Natural killer cell treated with Interleukin-12 subunit alpha and Interleukin-12 subunit beta and Interleukin-15 and Interleukin-18, amount 100 ng/mL, for 72 hours (primary cell): Measurements from ENCODE around the gene CRYBA2. TPM values are rescaled to one million over a fixed set of nuclear protein-coding genes. Genes with fewer than 3 reads are reported as not detected.

Source experiments
- ATAC-seq, 2 donors: fragments of 150-1000 bp; cut with Tn5 transposase in 1 of 2; sonication (Bioruptor Pico), chemical (Tn5 transposase) in 1 of 2; 2 replicates each; pipeline ENCODE4 v1.10.0; 2021
- DNase-seq: peaks from one replicate; pipeline ENCODE4 v3.0.0; 2022; ENCODE audit warnings: low spot score
- H3K27ac Mint-ChIP-seq, 2 donors: 1 replicate in 1 of 2; 2 replicates in 1 of 2; pipeline ENCODE4 v1.8.0; 2022; ENCODE audit warnings: mixed read lengths in 2 of 2, mild to moderate bottlenecking in 1 of 2, moderate library complexity in 1 of 2
- H3K27me3 Mint-ChIP-seq, 2 donors: 1 replicate in 1 of 2; 2 replicates in 1 of 2; pipeline ENCODE4 v1.8.0; 2022; ENCODE audit warnings: mixed read lengths in 2 of 2
- H3K36me3 Mint-ChIP-seq: one replicate; pipeline ENCODE4 v1.8.0; 2022; ENCODE audit warnings: mixed read lengths
- H3K4me1 Mint-ChIP-seq, 2 donors: 1 replicate in 1 of 2; 2 replicates in 1 of 2; pipeline ENCODE4 v1.8.0; 2022; ENCODE audit warnings: low read depth in 2 of 2, mixed read lengths in 2 of 2, mild to moderate bottlenecking in 1 of 2
- H3K4me3 Mint-ChIP-seq: one replicate; pipeline ENCODE4 v1.8.0; 2022; ENCODE audit warnings: mixed read lengths
- H3K9me3 Mint-ChIP-seq: 2 replicates; pipeline ENCODE4 v1.8.0; 2022; ENCODE audit warnings: mixed read lengths
- total RNA-seq, 2 donors: library from RNA; stranded (reverse); gene quantifications; one replicate each; pipeline ENCODE4 v1.2.3, GENCODE V29; 2022

Gene CRYBA2
- total RNA-seq, 2 donors from 2014 or later, result not detected

GRCh38 chr2:218999021-218999880 is 6.0 kb upstream of the CRYBA2 start:
- peaks cover 48 to 50% of the 10 kb centered on the region in 2 donors for H3K27me3 Mint-ChIP-seq
- H3K4me1 Mint-ChIP-seq, result peaks cover 3 to 10% of the 10 kb centered on the region in 2 donors
- no peak overlapping the region for H3K27ac Mint-ChIP-seq
- H3K36me3 Mint-ChIP-seq, result no peaks in the 10 kb centered on the region
- DNase-seq (no peak), ATAC-seq (no peak)
- no peaks in the 10 kb centered on the region for H3K9me3 Mint-ChIP-seq
- no peak overlapping the region for H3K4me3 Mint-ChIP-seq

GRCh38 chr2:218998414-218999002 is 5.3 kb upstream of the CRYBA2 start:
- DNase-seq, result no peak
- Mint-ChIP-seq H3K4me1 (peaks cover 3 to 10% of the 10 kb centered on the region in 2 donors), H3K9me3 (no peaks in the 10 kb centered on the region), H3K27ac (no peak overlapping the region), H3K27me3 (peaks cover 42 to 44% of the 10 kb centered on the region in 2 donors), H3K4me3 (no peak overlapping the region), H3K36me3 (no peaks in the 10 kb centered on the region)
- no peak for ATAC-seq

GRCh38 chr2:218997731-218998130 is 4.5 kb upstream of the CRYBA2 start:
- Mint-ChIP-seq H3K9me3 (no peaks in the 10 kb centered on the region), H3K4me3 (no peak overlapping the region), H3K27me3 (peaks cover 36 to 39% of the 10 kb centered on the region in 2 donors), H3K36me3 (no peaks in the 10 kb centered on the region), H3K4me1 (peaks cover 0 to 7% of the 10 kb centered on the region in 2 donors), H3K27ac (no peak overlapping the region)
- no peak for ATAC-seq
- no peak for DNase-seq

- H3K36me3 Mint-ChIP-seq, result no peaks in the 10 kb centered on the region
- H3K4me3 Mint-ChIP-seq, result no peak overlapping the region
- H3K4me1 Mint-ChIP-seq, result peaks cover 0 to 4% of the 10 kb centered on the region in 2 donors
- no peak overlapping the region for H3K27ac Mint-ChIP-seq
- DNase-seq, result no peak
- no peak for ATAC-seq
- H3K9me3 Mint-ChIP-seq, result no peaks in the 10 kb centered on the region
- H3K27me3 Mint-ChIP-seq, result peaks cover 36 to 40% of the 10 kb centered on the region in 2 donors
These were observed 3.7 kb upstream of the CRYBA2 start for GRCh38 chr2:218996937-218997336.

GRCh38 chr2:218995972-218996711 is 2.9 kb upstream of the CRYBA2 start:
- Mint-ChIP-seq H3K36me3 (no peaks in the 10 kb centered on the region), H3K4me3 (no peak overlapping the region), H3K4me1 (peaks cover 0 to 4% of the 10 kb centered on the region in 2 donors), H3K27ac (no peak overlapping the region), H3K9me3 (no peaks in the 10 kb centered on the region), H3K27me3 (peaks cover 44 to 46% of the 10 kb centered on the region in 2 donors)
- DNase-seq (peak; percentile 70), ATAC-seq (peak; percentile 71 to 80)

GRCh38 chr2:218995561-218995960 is 2.3 kb upstream of the CRYBA2 start:
- Mint-ChIP-seq H3K4me3 (no peak overlapping the region), H3K27me3 (peaks cover 47 to 50% of the 10 kb centered on the region in 2 donors), H3K4me1 (peaks cover 0 to 4% of the 10 kb centered on the region in 2 donors), H3K9me3 (no peaks in the 10 kb centered on the region), H3K27ac (no peak overlapping the region), H3K36me3 (no peaks in the 10 kb centered on the region)
- DNase-seq (no peak), ATAC-seq (no peak)

GRCh38 chr2:218992703-218993344 is 398 bp downstream of the CRYBA2 start:
- peaks cover 47 to 54% of the 10 kb centered on the region in 2 donors for H3K27me3 Mint-ChIP-seq
- no peak for DNase-seq
- H3K27ac Mint-ChIP-seq, result no peak overlapping the region
- H3K4me3 Mint-ChIP-seq, result no peak overlapping the region
- no peaks in the 10 kb centered on the region for H3K36me3 Mint-ChIP-seq
- H3K4me1 Mint-ChIP-seq, result peaks cover 0 to 4% of the 10 kb centered on the region in 2 donors
- no peaks in the 10 kb centered on the region for H3K9me3 Mint-ChIP-seq
- ATAC-seq, result no peak

- H3K4me3 Mint-ChIP-seq, result no peak overlapping the region
- H3K27ac Mint-ChIP-seq, result no peak overlapping the region
- no peaks in the 10 kb centered on the region for H3K9me3 Mint-ChIP-seq
- DNase-seq, result no peak
- peaks cover 0 to 4% of the 10 kb centered on the region in 2 donors for H3K4me1 Mint-ChIP-seq
- peaks cover 47 to 56% of the 10 kb centered on the region in 2 donors for H3K27me3 Mint-ChIP-seq
- no peaks in the 10 kb centered on the region for H3K36me3 Mint-ChIP-seq
- ATAC-seq, result no peak
These were observed 1.0 kb downstream of the CRYBA2 start for GRCh38 chr2:218992196-218992595.

- Mint-ChIP-seq H3K4me1 (peaks cover 0 to 4% of the 10 kb centered on the region in 2 donors), H3K27ac (no peak overlapping the region), H3K27me3 (peaks cover 47 to 57% of the 10 kb centered on the region in 2 donors), H3K4me3 (no peak overlapping the region), H3K9me3 (no peaks in the 10 kb centered on the region), H3K36me3 (no peaks in the 10 kb centered on the region)
- DNase-seq, result no peak
- no peak for ATAC-seq
These were observed 1.5 kb downstream of the CRYBA2 start for GRCh38 chr2:218991674-218992168.

- no peak for DNase-seq
- Mint-ChIP-seq H3K36me3 (no peaks in the 10 kb centered on the region), H3K9me3 (no peaks in the 10 kb centered on the region), H3K4me1 (peaks cover 0 to 3% of the 10 kb centered on the region in 2 donors), H3K4me3 (no peak overlapping the region), H3K27me3 (peaks cover 55 to 64% of the 10 kb centered on the region in 2 donors), H3K27ac (no peak overlapping the region)
- no peak for ATAC-seq
These were observed 2.6 kb downstream of the CRYBA2 start for GRCh38 chr2:218990612-218991011.

- no peak for DNase-seq
- Mint-ChIP-seq H3K4me3 (no peak overlapping the region), H3K27me3 (peaks cover 52 to 61% of the 10 kb centered on the region in 2 donors), H3K36me3 (no peaks in the 10 kb centered on the region), H3K4me1 (no peaks in the 10 kb centered on the region), H3K9me3 (no peaks in the 10 kb centered on the region), H3K27ac (no peak overlapping the region)
- no peak for ATAC-seq
These were observed 3.2 kb downstream of the CRYBA2 start for GRCh38 chr2:218990052-218990451.

- Mint-ChIP-seq H3K36me3 (no peaks in the 10 kb centered on the region), H3K27me3 (peaks cover 54 to 72% of the 10 kb centered on the region in 2 donors), H3K4me1 (no peaks in the 10 kb centered on the region), H3K9me3 (no peaks in the 10 kb centered on the region), H3K4me3 (no peak overlapping the region), H3K27ac (no peak overlapping the region)
- DNase-seq, result no peak
- no peak for ATAC-seq
These were observed 4.6 kb downstream of the CRYBA2 start for GRCh38 chr2:218988650-218989049.

GRCh38 chr2:218988164-218988563 is 5.1 kb downstream of the CRYBA2 start:
- Mint-ChIP-seq H3K9me3 (no peaks in the 10 kb centered on the region), H3K27me3 (peaks cover 58 to 77% of the 10 kb centered on the region in 2 donors), H3K36me3 (no peaks in the 10 kb centered on the region), H3K27ac (no peak overlapping the region), H3K4me1 (no peaks in the 10 kb centered on the region), H3K4me3 (no peak overlapping the region)
- ATAC-seq (no peak), DNase-seq (no peak)
